ENCODE measurements around the gene FAM3A. TPM values are rescaled to one million over a fixed set of nuclear protein-coding genes. Genes with fewer than 3 reads are reported as not detected.

FAM3A gene
- polyA plus RNA-seq, 1 of the 3 experiments (the other 2 are of a cell fraction), result 42.1 TPM

DNA sequence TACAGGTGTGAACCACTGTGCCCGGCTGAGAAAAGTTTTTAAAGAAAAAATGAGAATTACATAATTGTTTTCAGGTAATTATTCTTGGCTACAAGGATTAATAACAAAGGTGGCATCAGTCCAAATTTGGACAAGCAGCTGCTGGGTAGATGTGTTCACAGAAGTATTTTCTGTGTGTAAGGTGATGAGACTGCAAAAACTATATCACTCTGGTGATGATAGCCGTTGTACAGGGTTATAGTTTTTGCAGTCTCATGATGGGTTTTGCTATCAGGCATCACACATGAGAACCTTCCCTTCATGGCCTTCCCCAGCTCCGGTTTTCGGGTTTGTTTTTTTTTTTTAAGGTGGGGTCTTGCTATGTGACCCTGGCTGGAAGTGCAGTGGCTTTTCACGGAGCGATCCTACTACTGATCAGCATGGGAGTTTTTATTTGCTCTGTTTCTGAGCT, 20.5 kb downstream of the FAM3A start:
- CTCF ChIA-PET, result no interaction called here
- WGBS (ENCODE audit: low lambda C conversion rate), result 40% methylated on average over 6 of the region's 6 CpGs

DNA sequence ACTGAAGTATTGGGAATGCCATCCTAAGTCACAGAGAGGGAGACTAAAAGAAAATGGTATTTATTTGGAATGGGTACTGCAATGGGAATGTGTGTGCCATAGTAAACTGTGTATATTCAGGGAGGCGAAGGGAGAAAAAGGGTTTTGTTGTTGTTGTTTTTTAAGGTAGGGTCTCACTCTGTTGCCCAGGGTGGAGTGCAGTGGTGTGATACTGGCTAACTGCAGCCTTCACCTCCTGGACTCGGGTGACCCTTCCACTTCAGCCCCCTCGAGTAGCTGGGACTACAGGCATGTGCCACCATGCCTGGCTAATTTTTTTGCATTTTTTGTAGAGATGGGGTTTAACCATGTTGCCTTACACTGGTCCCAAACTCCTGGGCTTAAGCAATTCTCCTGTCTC, 21.3 kb downstream of the FAM3A start:
- no peak overlapping the region for H3K9ac ChIP-seq
- H4K20me1 ChIP-seq (ENCODE audit: insufficient read depth), result no peaks in the 10 kb centered on the region
- H3K4me2 ChIP-seq, result no peak overlapping the region
- H3K36me3 ChIP-seq (replicated peaks in 1 of 2; ENCODE audit: control insufficient read depth in 1 of 2, insufficient read depth in 2 of 2, low read length in 1 of 2), result no peaks in the 10 kb centered on the region
- no peak overlapping the region for H3K27ac ChIP-seq (ENCODE audit: low read depth in 2 of 2, low read length in 1 of 2)
- no peaks in the 10 kb centered on the region for H3K9me3 ChIP-seq
- H3K4me3 ChIP-seq (ENCODE audit: low read depth in 2 of 2, low read length in 1 of 2), result no peak overlapping the region
- H3K79me2 ChIP-seq (ENCODE audit: insufficient read depth), result 0 out of 2 replicates have a peak, but pooled peaks cover 4% of the 10 kb centered on the region
- H3K9me2 ChIP-seq, result no peaks in the 10 kb centered on the region
- no peak overlapping the region for H2AFZ ChIP-seq (ENCODE audit: low read depth)
- ChIA-PET CTCF (no interaction called here), POLR2A (no interaction called here)
- DNase-seq, result no peak
- peaks cover 4% of the 10 kb centered on the region; the same call in 1 of the 2 replicates for H3K27me3 ChIP-seq (ENCODE audit: insufficient read depth)
- 34% methylated on average over 3 of the region's 3 CpGs for WGBS (ENCODE audit: low lambda C conversion rate)
- H3K4me1 ChIP-seq (ENCODE audit: control insufficient read depth in 1 of 2, insufficient read depth in 2 of 2, low read depth in 1 of 2, low read length in 1 of 2), result peaks cover 0 to 1% of the 10 kb centered on the region in 2 experiments; a peak in 1 of 4 replicates
- H3F3A ChIP-seq (replicated peaks; ENCODE audit: insufficient read depth), result peaks cover 2% of the 10 kb centered on the region
- no peak for TF ChIP-seq ELF1 (IDR thresholded peaks at IDR 0.05)
- TF ChIP-seq RAD21 (IDR thresholded peaks at IDR 0.05; ENCODE audit: low read length), result no peak
- TF ChIP-seq, protein P1, sequence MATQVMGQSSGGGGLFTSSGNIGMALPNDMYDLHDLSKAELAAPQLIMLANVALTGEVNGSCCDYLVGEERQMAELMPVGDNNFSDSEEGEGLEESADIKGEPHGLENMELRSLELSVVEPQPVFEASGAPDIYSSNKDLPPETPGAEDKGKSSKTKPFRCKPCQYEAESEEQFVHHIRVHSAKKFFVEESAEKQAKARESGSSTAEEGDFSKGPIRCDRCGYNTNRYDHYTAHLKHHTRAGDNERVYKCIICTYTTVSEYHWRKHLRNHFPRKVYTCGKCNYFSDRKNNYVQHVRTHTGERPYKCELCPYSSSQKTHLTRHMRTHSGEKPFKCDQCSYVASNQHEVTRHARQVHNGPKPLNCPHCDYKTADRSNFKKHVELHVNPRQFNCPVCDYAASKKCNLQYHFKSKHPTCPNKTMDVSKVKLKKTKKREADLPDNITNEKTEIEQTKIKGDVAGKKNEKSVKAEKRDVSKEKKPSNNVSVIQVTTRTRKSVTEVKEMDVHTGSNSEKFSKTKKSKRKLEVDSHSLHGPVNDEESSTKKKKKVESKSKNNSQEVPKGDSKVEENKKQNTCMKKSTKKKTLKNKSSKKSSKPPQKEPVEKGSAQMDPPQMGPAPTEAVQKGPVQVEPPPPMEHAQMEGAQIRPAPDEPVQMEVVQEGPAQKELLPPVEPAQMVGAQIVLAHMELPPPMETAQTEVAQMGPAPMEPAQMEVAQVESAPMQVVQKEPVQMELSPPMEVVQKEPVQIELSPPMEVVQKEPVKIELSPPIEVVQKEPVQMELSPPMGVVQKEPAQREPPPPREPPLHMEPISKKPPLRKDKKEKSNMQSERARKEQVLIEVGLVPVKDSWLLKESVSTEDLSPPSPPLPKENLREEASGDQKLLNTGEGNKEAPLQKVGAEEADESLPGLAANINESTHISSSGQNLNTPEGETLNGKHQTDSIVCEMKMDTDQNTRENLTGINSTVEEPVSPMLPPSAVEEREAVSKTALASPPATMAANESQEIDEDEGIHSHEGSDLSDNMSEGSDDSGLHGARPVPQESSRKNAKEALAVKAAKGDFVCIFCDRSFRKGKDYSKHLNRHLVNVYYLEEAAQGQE (IDR thresholded peaks at IDR 0.05; ENCODE audit: low read depth, low read length), result no peak
- no peak for TF ChIP-seq USF2 (IDR thresholded peaks at IDR 0.05; ENCODE audit: borderline replicate concordance, low read depth, low read length)
- TF ChIP-seq, protein P2, sequence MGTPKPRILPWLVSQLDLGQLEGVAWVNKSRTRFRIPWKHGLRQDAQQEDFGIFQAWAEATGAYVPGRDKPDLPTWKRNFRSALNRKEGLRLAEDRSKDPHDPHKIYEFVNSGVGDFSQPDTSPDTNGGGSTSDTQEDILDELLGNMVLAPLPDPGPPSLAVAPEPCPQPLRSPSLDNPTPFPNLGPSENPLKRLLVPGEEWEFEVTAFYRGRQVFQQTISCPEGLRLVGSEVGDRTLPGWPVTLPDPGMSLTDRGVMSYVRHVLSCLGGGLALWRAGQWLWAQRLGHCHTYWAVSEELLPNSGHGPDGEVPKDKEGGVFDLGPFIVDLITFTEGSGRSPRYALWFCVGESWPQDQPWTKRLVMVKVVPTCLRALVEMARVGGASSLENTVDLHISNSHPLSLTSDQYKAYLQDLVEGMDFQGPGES (IDR thresholded peaks at IDR 0.05; ENCODE audit: low read depth, low read length), result no peak
- TF ChIP-seq YY1 (IDR thresholded peaks at IDR 0.05; ENCODE audit: low read depth), result no peak
- TF ChIP-seq FOXM1 (IDR thresholded peaks at IDR 0.05; ENCODE audit: low read depth), result no peak
- no peak for TF ChIP-seq RCOR1 (IDR thresholded peaks at IDR 0.05; ENCODE audit: low read length)
- TF ChIP-seq TAF1 (IDR thresholded peaks at IDR 0.05; ENCODE audit: borderline replicate concordance, low read depth, low read length), result no peak
- no peak for TF ChIP-seq NFIC (IDR thresholded peaks at IDR 0.05; ENCODE audit: borderline replicate concordance)
- no peak for TF ChIP-seq FOSL2 (IDR thresholded peaks at IDR 0.05; ENCODE audit: borderline replicate concordance, low read depth)
- no peak for TF ChIP-seq SIN3A (IDR thresholded peaks at IDR 0.05; ENCODE audit: borderline replicate concordance, low read depth, low read length)
- no peak for TF ChIP-seq ZBTB33 (IDR thresholded peaks at IDR 0.05; ENCODE audit: borderline replicate concordance, low read depth)
- TF ChIP-seq, protein P3, sequence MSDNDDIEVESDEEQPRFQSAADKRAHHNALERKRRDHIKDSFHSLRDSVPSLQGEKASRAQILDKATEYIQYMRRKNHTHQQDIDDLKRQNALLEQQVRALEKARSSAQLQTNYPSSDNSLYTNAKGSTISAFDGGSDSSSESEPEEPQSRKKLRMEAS (IDR thresholded peaks at IDR 0.05; ENCODE audit: low read depth), result no peak

More for the DNA sequence above, 20.5 kb downstream of the FAM3A start:
- no peak for TF ChIP-seq FOSL2 (IDR thresholded peaks at IDR 0.05; ENCODE audit: borderline replicate concordance, low read depth)
- TF ChIP-seq, protein P3 (IDR thresholded peaks at IDR 0.05; ENCODE audit: low read depth), result no peak
- no peak for TF ChIP-seq USF2 (IDR thresholded peaks at IDR 0.05; ENCODE audit: borderline replicate concordance, low read depth, low read length)
- no peak for TF ChIP-seq RAD21 (IDR thresholded peaks at IDR 0.05; ENCODE audit: low read length)
- no peak for TF ChIP-seq GABPA (IDR thresholded peaks at IDR 0.05; ENCODE audit: low read depth)
- no peaks in the 10 kb centered on the region for H3K79me2 ChIP-seq (ENCODE audit: insufficient read depth)
- no peaks in the 10 kb centered on the region for H3K9me3 ChIP-seq
- POLR2A ChIA-PET, result no interaction called here
- H3K27me3 ChIP-seq (ENCODE audit: insufficient read depth), result peaks cover 4% of the 10 kb centered on the region; the same call in 1 of the 2 replicates
- peaks cover 2% of the 10 kb centered on the region for H3F3A ChIP-seq (replicated peaks; ENCODE audit: insufficient read depth)
- H3K27ac ChIP-seq (ENCODE audit: low read depth in 2 of 2, low read length in 1 of 2), result no peak overlapping the region
- H3K9me2 ChIP-seq, result no peaks in the 10 kb centered on the region
- H3K4me3 ChIP-seq (ENCODE audit: low read depth in 2 of 2, low read length in 1 of 2), result no peak overlapping the region
- H3K9ac ChIP-seq, result no peak overlapping the region
- no peaks in the 10 kb centered on the region for H3K4me1 ChIP-seq (ENCODE audit: control insufficient read depth in 1 of 2, insufficient read depth in 2 of 2, low read depth in 1 of 2, low read length in 1 of 2)
- DNase-seq, result no peak
- H3K36me3 ChIP-seq (replicated peaks in 1 of 2; ENCODE audit: control insufficient read depth in 1 of 2, insufficient read depth in 2 of 2, low read length in 1 of 2), result no peaks in the 10 kb centered on the region
- H4K20me1 ChIP-seq (ENCODE audit: insufficient read depth), result no peaks in the 10 kb centered on the region
- no peak overlapping the region for H3K4me2 ChIP-seq
- H2AFZ ChIP-seq (ENCODE audit: low read depth), result no peak overlapping the region

Data from SK-N-SH (cell line).